GM23338 (cell line): ENCODE measurements around the gene COL9A1. TPM values are rescaled to one million over a fixed set of nuclear protein-coding genes. Genes with fewer than 3 reads are reported as not detected.
"Not testable (repeated sequence)": the region's sequence is repeated elsewhere in the genome, so short reads cannot be mapped to it uniquely, and the experiment has no call there.

Experiments
- ATAC-seq: fragments of 200-7000 bp; cut with Tn5 transposase; 3 replicates; pipeline ENCODE4 v1.9.1; 2020
- DNase-seq: peaks from one replicate; pipeline ENCODE4 v3.0.0-alpha.2; 2015; ENCODE audit warnings: low spot score
- H2AFZ ChIP-seq: fragments of 200-600 bp; sonication (generic); 2 replicates; pipeline ENCODE4 v1.8.0; 2016; ENCODE audit warnings: antibody characterized with exemption, mild to moderate bottlenecking, moderate library complexity
- H3F3A ChIP-seq: fragments of 200-600 bp; sonication (generic); replicated peaks from 2 replicates; pipeline ENCODE4 v1.8.0; 2017; ENCODE audit warnings: antibody characterized with exemption, mixed run types, low read depth
- H3K27ac ChIP-seq: fragments of 200-600 bp; sonication (generic); 2 replicates; pipeline ENCODE4 v1.6.1; 2016; ENCODE audit warnings: low read depth
- H3K27me3 ChIP-seq: fragments of 200-600 bp; sonication (generic); 2 replicates; pipeline ENCODE4 v1.8.0; 2016; ENCODE audit warnings: mild to moderate bottlenecking, mixed run types, moderate library complexity; ENCODE audit not compliant: insufficient read depth
- H3K36me3 ChIP-seq: fragments of 200-600 bp; sonication (generic); 2 replicates; pipeline ENCODE4 v1.8.0; 2016; ENCODE audit warnings: mild to moderate bottlenecking; ENCODE audit not compliant: insufficient read depth
- H3K4me1 ChIP-seq: fragments of 200-600 bp; sonication (generic); 2 replicates; pipeline ENCODE4 v1.8.0; 2016; ENCODE audit warnings: mild to moderate bottlenecking, moderate library complexity; ENCODE audit not compliant: insufficient read depth
- H3K4me2 ChIP-seq: fragments of 200-600 bp; sonication (generic); 2 replicates; pipeline ENCODE4 v1.7.1; 2017; ENCODE audit warnings: mixed run types
- H3K4me3 ChIP-seq: fragments of 200-600 bp; sonication (generic); 2 replicates; pipeline ENCODE4 v1.6.1; 2016; ENCODE audit warnings: mixed run types
- H3K79me2 ChIP-seq: fragments of 200-600 bp; sonication (generic); replicated peaks from 2 replicates; pipeline ENCODE4 v1.8.0; 2017; ENCODE audit warnings: mild to moderate bottlenecking; ENCODE audit not compliant: insufficient read depth
- H3K9me2 ChIP-seq: fragments of 200-600 bp; sonication (generic); 2 replicates; pipeline ENCODE4 v1.8.0; 2017; ENCODE audit not compliant: insufficient read depth
- H4K20me1 ChIP-seq: fragments of 200-600 bp; sonication (generic); replicated peaks from 2 replicates; pipeline ENCODE4 v1.8.0; 2017; ENCODE audit warnings: mild to moderate bottlenecking; ENCODE audit not compliant: insufficient read depth
- H3K27ac Mint-ChIP-seq: 2 replicates; pipeline ENCODE4 v1.8.0; 2020; ENCODE audit warnings: inconsistent platforms, mild to moderate bottlenecking, moderate library complexity, mixed read lengths
- H3K27me3 Mint-ChIP-seq: 3 replicates; pipeline ENCODE4 v1.8.0; 2022; ENCODE audit warnings: low read depth, mild to moderate bottlenecking, moderate library complexity, mixed read lengths, inconsistent platforms; ENCODE audit not compliant: insufficient read depth, poor library complexity
- H3K36me3 Mint-ChIP-seq: 3 replicates; pipeline ENCODE4 v1.8.0; 2021; ENCODE audit warnings: low read depth, mild to moderate bottlenecking, inconsistent platforms, moderate library complexity, mixed read lengths
- H3K4me1 Mint-ChIP-seq: 3 replicates; pipeline ENCODE4 v1.8.0; 2020; ENCODE audit warnings: mild to moderate bottlenecking, inconsistent platforms, mixed read lengths
- H3K4me3 Mint-ChIP-seq: 3 replicates; pipeline ENCODE4 v1.8.0; 2021; ENCODE audit warnings: moderate library complexity, mild to moderate bottlenecking, inconsistent platforms, mixed read lengths
- H3K9me3 Mint-ChIP-seq: 3 replicates; pipeline ENCODE4 v1.8.0; 2020; ENCODE audit warnings: moderate library complexity, mild to moderate bottlenecking, inconsistent platforms, mixed read lengths
- CREB1 ChIP-seq: fragments of 250-450 bp; sonication (Bioruptor Pico); IDR thresholded peaks from 2 replicates; pipeline ENCODE4 v1.5.0; 2020; ENCODE audit warnings: low read depth, mild to moderate bottlenecking, moderate library complexity
- CTCF ChIP-seq, 2 experiments: fragments of 200-600 bp in 1 of 2; sonication (generic) in 1 of 2; conservative IDR thresholded peaks; 2 replicates each; pipeline versions ENCODE4 v1.5.1 to v1.6.1; 2016 to 2017; ENCODE audit warnings: antibody characterized with exemption in 2 of 2, low read depth in 2 of 2, mild to moderate bottlenecking in 2 of 2, moderate library complexity in 1 of 2
- EZH2 ChIP-seq: fragments of 200-600 bp; sonication (generic); IDR thresholded peaks from one replicate; pipeline ENCODE4 v1.8.0; 2017; ENCODE audit warnings: antibody characterized with exemption, mild to moderate bottlenecking, low read depth; ENCODE audit not compliant: unreplicated experiment
- JUNB ChIP-seq: IDR thresholded peaks from one replicate; pipeline ENCODE4 v1.6.1; 2016; ENCODE audit warnings: antibody characterized with exemption; ENCODE audit not compliant: unreplicated experiment
- NANOG ChIP-seq: IDR thresholded peaks from 2 replicates; pipeline ENCODE4 v1.6.1; 2016; ENCODE audit warnings: antibody characterized with exemption, borderline replicate concordance
- POLR2AphosphoS5 ChIP-seq: IDR thresholded peaks from 2 replicates; pipeline ENCODE4 v1.6.1; 2016; ENCODE audit warnings: antibody characterized with exemption, low read depth
- REST ChIP-seq: IDR thresholded peaks from one replicate; pipeline ENCODE4 v1.6.1; 2018; ENCODE audit warnings: antibody characterized with exemption; ENCODE audit not compliant: unreplicated experiment
- STAT1 ChIP-seq: IDR thresholded peaks from one replicate; pipeline ENCODE4 v1.6.1; 2016; ENCODE audit warnings: antibody characterized with exemption; ENCODE audit not compliant: unreplicated experiment
- ZNF114 ChIP-seq: fragments of 250-450 bp; sonication (Bioruptor Pico); IDR thresholded peaks from 2 replicates; pipeline ENCODE4 v1.5.0; 2020; ENCODE audit warnings: mild to moderate bottlenecking, moderate library complexity
- ZNF331 ChIP-seq: fragments of 250-450 bp; sonication (Bioruptor Pico); IDR thresholded peaks from 2 replicates; pipeline ENCODE4 v1.5.0; 2020; ENCODE audit warnings: low read depth, mild to moderate bottlenecking, moderate library complexity
- polyA plus RNA-seq: library from polyadenylated mRNA; unstranded; fragments of >200 nt; fragmentation: Nextera tagmentation; extraction: Ambion mirVana; gene quantifications from 2 replicates; pipeline ENCODE4 v1.2.1, GENCODE V29; 2016
- total RNA-seq: library from RNA; depleted of rRNA; stranded (reverse); fragments of >200 nt; shearing (Covaris generic); gene quantifications from 2 replicates; pipeline ENCODE4 v1.2.3, GENCODE V29; 2014
- TF ChIP-seq, protein P1 (sequence below): IDR thresholded peaks from 2 replicates; pipeline ENCODE4 v1.6.1; 2016; ENCODE audit warnings: antibody characterized with exemption

Gene COL9A1
- total and polyA plus RNA-seq, 2 experiments from 2014 or later, result 16.0 to 20.3 TPM

DNA sequence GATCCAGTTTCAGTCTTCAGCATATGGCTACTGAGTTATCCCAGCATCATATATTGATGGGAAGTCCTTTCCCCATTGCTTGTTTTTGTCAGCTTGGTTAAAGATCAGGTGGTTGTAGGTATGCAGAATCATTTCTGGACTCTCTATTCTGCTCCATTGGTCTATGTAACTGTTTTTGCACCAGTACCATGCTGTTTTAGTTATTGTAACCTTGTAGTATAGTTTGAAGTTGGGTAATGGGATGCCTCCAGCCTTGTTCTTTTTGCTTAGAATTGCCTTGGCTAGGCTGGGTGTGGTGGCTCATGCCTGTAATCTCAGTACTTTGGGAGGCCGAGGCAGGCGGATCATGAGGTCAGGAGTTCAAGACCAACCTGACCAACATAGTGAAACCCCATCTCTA is 36.9 kb upstream of the COL9A1 start:
- not testable (repeated sequence) for H3K27me3 Mint-ChIP-seq, DNase-seq, H3K36me3 ChIP-seq, H2AFZ ChIP-seq, H3K9me2 ChIP-seq, H3K4me3 ChIP-seq, H3K4me3 Mint-ChIP-seq, H3K4me1 ChIP-seq, ATAC-seq, H3K27me3 ChIP-seq, H3K4me2 ChIP-seq, H4K20me1 ChIP-seq, H3K79me2 ChIP-seq, H3K4me1 Mint-ChIP-seq, H3K36me3 Mint-ChIP-seq, H3K27ac Mint-ChIP-seq, H3F3A ChIP-seq, H3K27ac ChIP-seq
- H3K9me3 Mint-ChIP-seq, result peaks cover 15% of the 10 kb centered on the region

- Mint-ChIP-seq H3K9me3 (peaks cover 15% of the 10 kb centered on the region), H3K27me3 (no peaks in the 10 kb centered on the region), H3K4me3 (no peak overlapping the region), H3K27ac (no peak overlapping the region), H3K36me3 (no peaks in the 10 kb centered on the region), H3K4me1 (no peaks in the 10 kb centered on the region)
- no peaks in the 10 kb centered on the region for H4K20me1 ChIP-seq
- H3K79me2 ChIP-seq, result no peaks in the 10 kb centered on the region
- H3K4me3 ChIP-seq, result no peak overlapping the region
- no peak overlapping the region for H2AFZ ChIP-seq
- H3K4me1 ChIP-seq, result no peaks in the 10 kb centered on the region
- H3K27me3 ChIP-seq, result no peaks in the 10 kb centered on the region
- ATAC-seq (no peak), DNase-seq (no peak)
- H3K27ac ChIP-seq, result no peak overlapping the region
- no peak overlapping the region for H3K4me2 ChIP-seq
- H3F3A ChIP-seq, result no peaks in the 10 kb centered on the region
- H3K9me2 ChIP-seq, result no peaks in the 10 kb centered on the region
- no peaks in the 10 kb centered on the region for H3K36me3 ChIP-seq
- TF ChIP-seq EZH2, result no peak
- no peak for TF ChIP-seq POLR2AphosphoS5
- no peak for TF ChIP-seq ZNF331 (CRISPR knock-in tag)
- no peak for TF ChIP-seq JUNB
- no peak for TF ChIP-seq REST
- TF ChIP-seq ZNF114 (CRISPR knock-in tag), result no peak
- TF ChIP-seq STAT1, result no peak
- TF ChIP-seq CTCF (conservative IDR thresholded peaks at IDR 0.05; ENCODE audit: low read depth in 2 of 2), result no peak
- no peak for TF ChIP-seq CREB1
- TF ChIP-seq NANOG, result no peak
- TF ChIP-seq, protein P1, sequence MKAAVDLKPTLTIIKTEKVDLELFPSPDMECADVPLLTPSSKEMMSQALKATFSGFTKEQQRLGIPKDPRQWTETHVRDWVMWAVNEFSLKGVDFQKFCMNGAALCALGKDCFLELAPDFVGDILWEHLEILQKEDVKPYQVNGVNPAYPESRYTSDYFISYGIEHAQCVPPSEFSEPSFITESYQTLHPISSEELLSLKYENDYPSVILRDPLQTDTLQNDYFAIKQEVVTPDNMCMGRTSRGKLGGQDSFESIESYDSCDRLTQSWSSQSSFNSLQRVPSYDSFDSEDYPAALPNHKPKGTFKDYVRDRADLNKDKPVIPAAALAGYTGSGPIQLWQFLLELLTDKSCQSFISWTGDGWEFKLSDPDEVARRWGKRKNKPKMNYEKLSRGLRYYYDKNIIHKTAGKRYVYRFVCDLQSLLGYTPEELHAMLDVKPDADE, result no peak
These were observed 35.9 kb upstream of the COL9A1 start for GRCh38 chr6:70338775-70339174.
